ENCODE data around the gene SH3YL1.

SH3YL1 gene

GRCh38 chr2:282371-283263 is 18.8 kb upstream of the SH3YL1 start:
- DNase-seq (ENCODE audit: low read depth in 2 of 2) = no peak

GRCh38 chr2:281381-281780 is 17.5 kb upstream of the SH3YL1 start:
- DNase-seq (ENCODE audit: low read depth in 2 of 2) = no peak

GRCh38 chr2:280650-281110 is 16.8 kb upstream of the SH3YL1 start:
- DNase-seq (ENCODE audit: low read depth in 2 of 2) = no peak

- DNase-seq (ENCODE audit: low read depth in 2 of 2) = no peak
Measured at GRCh38 chr2:279956-280649, 16.3 kb upstream of the SH3YL1 start.

- no peak for DNase-seq (ENCODE audit: low read depth in 2 of 2)
Measured at GRCh38 chr2:279366-279765, 15.5 kb upstream of the SH3YL1 start.

GRCh38 chr2:278927-279320 is 15.1 kb upstream of the SH3YL1 start:
- DNase-seq (ENCODE audit: low read depth in 2 of 2) = no peak

GRCh38 chr2:278312-278926 is 14.6 kb upstream of the SH3YL1 start:
- DNase-seq (ENCODE audit: low read depth in 2 of 2) = no peak

GRCh38 chr2:275466-275865 is 11.6 kb upstream of the SH3YL1 start:
- DNase-seq (ENCODE audit: low read depth in 2 of 2) = no peak

- no peak for DNase-seq (ENCODE audit: low read depth in 2 of 2)
Measured at GRCh38 chr2:274503-274902, 10.7 kb upstream of the SH3YL1 start.

GRCh38 chr2:273333-273732 is 9.5 kb upstream of the SH3YL1 start:
- DNase-seq (ENCODE audit: low read depth in 2 of 2) = no peak

GRCh38 chr2:271917-272316 is 8.1 kb upstream of the SH3YL1 start:
- DNase-seq (ENCODE audit: low read depth in 2 of 2) = no peak

GRCh38 chr2:270861-271260 is 7.0 kb upstream of the SH3YL1 start:
- no peak for DNase-seq (ENCODE audit: low read depth in 2 of 2)

- no peak for DNase-seq (ENCODE audit: low read depth in 2 of 2)
Measured at GRCh38 chr2:269356-270030, 5.7 kb upstream of the SH3YL1 start.

- no peak for DNase-seq (ENCODE audit: low read depth in 2 of 2)
Measured at GRCh38 chr2:268323-268722, 4.5 kb upstream of the SH3YL1 start.

- DNase-seq (ENCODE audit: low read depth in 2 of 2) = peak; percentile 90 to 93
Measured at GRCh38 chr2:264493-265468, 949 bp upstream of the SH3YL1 start, which contains the start of gene ACP1. Gene ACP1, plus strand, starts transcription at chr2:264947. Its CDS starts 18 bp downstream, at chr2:264965.

GRCh38 chr2:263022-263738 is 652 bp downstream of the SH3YL1 start:
- DNase-seq (ENCODE audit: low read depth in 2 of 2) = no peak

GRCh38 chr2:262117-262516 is 1.7 kb downstream of the SH3YL1 start:
- no peak for DNase-seq (ENCODE audit: low read depth in 2 of 2)

GRCh38 chr2:260507-261161 is 3.2 kb downstream of the SH3YL1 start:
- no peak for DNase-seq (ENCODE audit: low read depth in 2 of 2)

GRCh38 chr2:259789-260331 is 4.0 kb downstream of the SH3YL1 start:
- DNase-seq (ENCODE audit: low read depth in 2 of 2) = no peak

All from stimulated activated CD8-positive, alpha-beta memory T cell treated with anti-CD3 and anti-CD28 coated beads, Interleukin-15, amount 100 ng/mL, for 4 hours (primary cell).